GM15510 (cell line): ENCODE results near the gene GATA2.

Experiments
- POLR2A ChIP-seq: IDR thresholded peaks from 3 replicates; pipeline ENCODE4 v1.6.1; 2011; ENCODE audit warnings: borderline replicate concordance; ENCODE audit not compliant: insufficient read length; ENCODE audit errors: extremely low read depth

GATA2 gene

GRCh38 chr3:128496019-128496601 is 3.1 kb upstream of the GATA2 start:
- TF ChIP-seq POLR2A: no peak

GRCh38 chr3:128495435-128495970 is 2.5 kb upstream of the GATA2 start:
- TF ChIP-seq POLR2A: no peak

GRCh38 chr3:128494367-128494650 is 1.3 kb upstream of the GATA2 start:
- TF ChIP-seq POLR2A: no peak

GRCh38 chr3:128493570-128494366 is 767 bp upstream of the GATA2 start:
- no peak for TF ChIP-seq POLR2A

- TF ChIP-seq POLR2A: no peak
Observed at GRCh38 chr3:128491941-128492670, 895 bp downstream of the GATA2 start.

GRCh38 chr3:128491691-128491940 is 1.4 kb downstream of the GATA2 start:
- TF ChIP-seq POLR2A: no peak

GRCh38 chr3:128490915-128491690 is 1.9 kb downstream of the GATA2 start:
- no peak for TF ChIP-seq POLR2A

- TF ChIP-seq POLR2A: no peak
Observed at GRCh38 chr3:128490650-128490914, 2.4 kb downstream of the GATA2 start.

GRCh38 chr3:128489927-128490649 is 2.9 kb downstream of the GATA2 start:
- TF ChIP-seq POLR2A: no peak

GRCh38 chr3:128489674-128489926 is 3.4 kb downstream of the GATA2 start:
- TF ChIP-seq POLR2A: no peak

GRCh38 chr3:128488991-128489673 is 3.9 kb downstream of the GATA2 start:
- TF ChIP-seq POLR2A: no peak

GRCh38 chr3:128488636-128488990 is 4.4 kb downstream of the GATA2 start:
- TF ChIP-seq POLR2A: no peak

GRCh38 chr3:128487813-128488635 is 5.0 kb downstream of the GATA2 start:
- TF ChIP-seq POLR2A: no peak

- no peak for TF ChIP-seq POLR2A
Observed at GRCh38 chr3:128487538-128487812, 5.5 kb downstream of the GATA2 start.

GRCh38 chr3:128486681-128487537 is 6.1 kb downstream of the GATA2 start:
- no peak for TF ChIP-seq POLR2A
